Measurements from ENCODE around the gene PAX4.
"Not testable (repeated sequence)": the region's sequence is repeated elsewhere in the genome, so short reads cannot be mapped to it uniquely, and the experiment has no call there.

Gene PAX4

DNA sequence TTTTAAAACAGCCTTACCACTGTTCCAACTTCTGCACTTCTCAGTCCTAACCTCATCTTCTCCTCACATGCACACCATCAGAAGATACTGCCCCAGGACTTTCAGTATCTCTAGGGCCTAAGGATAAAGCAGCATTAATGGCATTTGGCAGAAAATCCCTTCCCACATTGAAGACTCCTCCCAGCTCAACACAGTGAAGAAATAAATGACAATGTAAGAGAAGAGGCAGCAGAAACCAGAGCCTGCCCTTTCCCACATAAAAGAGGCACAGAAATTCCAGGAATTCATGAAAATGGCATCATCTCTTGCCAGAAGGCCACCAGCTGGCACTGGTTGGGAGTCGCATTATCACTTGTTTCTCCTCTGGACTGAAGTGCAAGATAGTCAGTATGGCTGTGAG lies 36.2 kb downstream of the PAX4 start:
- no peaks in the 10 kb centered on the region for H3K9me3 ChIP-seq (ENCODE audit: control insufficient read depth, low read depth, low read length)
- peaks cover 10% of the 10 kb centered on the region for H3K27me3 ChIP-seq (ENCODE audit: control insufficient read depth, insufficient read depth, low read length)
- H3K27ac ChIP-seq (ENCODE audit: low read length) = no peak overlapping the region
- peaks cover 18% of the 10 kb centered on the region for H3K36me3 ChIP-seq (ENCODE audit: control insufficient read depth, low read depth, low read length)
- H3K4me1 ChIP-seq (ENCODE audit: control insufficient read depth, low read depth, low read length) = peaks cover 4% of the 10 kb centered on the region
- H3K4me3 ChIP-seq (ENCODE audit: low read length) = no peak overlapping the region
- H3K9ac ChIP-seq (ENCODE audit: low read length) = no peak overlapping the region

- Histone ChIP-seq H3K9me3 (ENCODE audit: control insufficient read depth, low read depth, low read length) (no peaks in the 10 kb centered on the region), H3K4me1 (ENCODE audit: control insufficient read depth, low read depth, low read length) (peaks cover 4% of the 10 kb centered on the region), H3K27ac (ENCODE audit: low read length) (no peak overlapping the region), H3K36me3 (ENCODE audit: control insufficient read depth, low read depth, low read length) (peaks cover 18% of the 10 kb centered on the region), H3K4me3 (ENCODE audit: low read length) (no peak overlapping the region), H3K27me3 (ENCODE audit: control insufficient read depth, insufficient read depth, low read length) (no peaks in the 10 kb centered on the region), H3K9ac (ENCODE audit: low read length) (no peak overlapping the region)
Observed at GRCh38 chr7:127580612-127581011, 37.3 kb downstream of the PAX4 start.

GRCh38 chr7:127578711-127579275 lies 39.1 kb downstream of the PAX4 start:
- no peak overlapping the region for H3K27ac ChIP-seq (ENCODE audit: low read length)
- H3K9me3 ChIP-seq (ENCODE audit: control insufficient read depth, low read depth, low read length) = no peaks in the 10 kb centered on the region
- H3K27me3 ChIP-seq (ENCODE audit: control insufficient read depth, insufficient read depth, low read length) = no peaks in the 10 kb centered on the region
- no peak overlapping the region for H3K4me3 ChIP-seq (ENCODE audit: low read length)
- H3K9ac ChIP-seq (ENCODE audit: low read length) = no peak overlapping the region
- peaks cover 18% of the 10 kb centered on the region for H3K36me3 ChIP-seq (ENCODE audit: control insufficient read depth, low read depth, low read length)
- no peaks in the 10 kb centered on the region for H3K4me1 ChIP-seq (ENCODE audit: control insufficient read depth, low read depth, low read length)

DNA sequence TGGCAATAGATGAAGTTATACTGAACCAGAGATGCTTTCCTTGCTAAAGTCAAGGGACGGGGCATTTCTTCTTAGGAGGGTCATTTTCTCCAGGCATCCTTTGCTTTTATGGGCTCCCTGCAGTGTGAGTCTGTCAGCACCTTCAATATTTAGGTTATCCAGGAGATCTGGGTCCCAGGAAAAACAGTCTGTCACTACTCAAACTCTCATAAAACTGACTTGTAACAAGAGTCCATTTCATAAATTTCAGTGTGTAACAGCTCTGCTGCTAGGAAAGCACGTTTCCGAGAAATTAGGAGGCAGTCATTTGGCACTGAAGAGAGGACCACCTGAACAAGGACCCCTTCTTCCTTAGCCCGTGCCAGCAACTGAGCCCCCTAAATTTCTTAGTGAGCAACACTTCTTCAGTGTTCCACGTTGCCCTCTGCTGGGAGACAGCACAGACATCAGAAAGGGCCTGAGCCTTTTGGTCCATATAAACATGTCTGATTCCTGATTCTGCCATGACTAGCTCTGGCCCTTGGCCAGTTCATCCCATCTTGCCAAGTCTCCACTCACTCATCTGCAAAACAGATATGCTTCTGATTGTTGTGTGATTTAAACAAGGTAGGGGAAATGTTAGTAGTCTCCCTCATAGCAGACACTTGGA lies 39.8 kb downstream of the PAX4 start:
- Histone ChIP-seq H3K9me3 (ENCODE audit: control insufficient read depth, low read depth, low read length) (no peaks in the 10 kb centered on the region), H3K9ac (ENCODE audit: low read length) (no peak overlapping the region), H3K4me3 (ENCODE audit: low read length) (no peak overlapping the region), H3K27me3 (ENCODE audit: control insufficient read depth, insufficient read depth, low read length) (no peaks in the 10 kb centered on the region), H3K27ac (ENCODE audit: low read length) (no peak overlapping the region), H3K36me3 (ENCODE audit: control insufficient read depth, low read depth, low read length) (peaks cover 18% of the 10 kb centered on the region), H3K4me1 (ENCODE audit: control insufficient read depth, low read depth, low read length) (no peaks in the 10 kb centered on the region)

GRCh38 chr7:127571741-127572505 lies 46.0 kb downstream of the PAX4 start:
- no peaks in the 10 kb centered on the region for H3K4me1 ChIP-seq (ENCODE audit: control insufficient read depth, low read depth, low read length)
- H3K36me3 ChIP-seq (ENCODE audit: control insufficient read depth, low read depth, low read length) = no peaks in the 10 kb centered on the region
- no peaks in the 10 kb centered on the region for H3K9me3 ChIP-seq (ENCODE audit: control insufficient read depth, low read depth, low read length)
- no peak overlapping the region for H3K9ac ChIP-seq (ENCODE audit: low read length)
- H3K27ac ChIP-seq (ENCODE audit: low read length) = no peak overlapping the region
- no peak overlapping the region for H3K4me3 ChIP-seq (ENCODE audit: low read length)
- no peaks in the 10 kb centered on the region for H3K27me3 ChIP-seq (ENCODE audit: control insufficient read depth, insufficient read depth, low read length)

DNA sequence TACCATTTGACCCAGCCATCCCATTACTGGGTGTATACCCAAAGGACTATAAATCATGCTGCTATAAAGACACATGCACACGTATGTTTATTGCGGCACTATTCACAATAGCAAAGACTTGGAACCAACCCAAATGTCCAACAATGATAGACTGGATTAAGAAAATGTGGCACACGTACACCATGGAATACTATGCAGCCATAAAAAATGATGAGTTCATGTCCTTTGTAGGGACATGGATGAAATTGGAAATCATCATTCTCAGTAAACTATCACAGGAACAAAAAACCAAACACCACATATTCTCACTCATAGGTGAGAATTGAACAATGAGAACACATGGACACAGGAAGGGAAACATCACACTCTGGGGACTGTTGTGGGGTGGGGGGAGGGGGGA lies 49.9 kb downstream of the PAX4 start:
- not testable (repeated sequence) for H3K9ac ChIP-seq (ENCODE audit: low read length); H3K27ac ChIP-seq (ENCODE audit: low read length); H3K27me3 ChIP-seq (ENCODE audit: control insufficient read depth, insufficient read depth, low read length); H3K36me3 ChIP-seq (ENCODE audit: control insufficient read depth, low read depth, low read length); H3K9me3 ChIP-seq (ENCODE audit: control insufficient read depth, low read depth, low read length); H3K4me1 ChIP-seq (ENCODE audit: control insufficient read depth, low read depth, low read length); H3K4me3 ChIP-seq (ENCODE audit: low read length)

DNA sequence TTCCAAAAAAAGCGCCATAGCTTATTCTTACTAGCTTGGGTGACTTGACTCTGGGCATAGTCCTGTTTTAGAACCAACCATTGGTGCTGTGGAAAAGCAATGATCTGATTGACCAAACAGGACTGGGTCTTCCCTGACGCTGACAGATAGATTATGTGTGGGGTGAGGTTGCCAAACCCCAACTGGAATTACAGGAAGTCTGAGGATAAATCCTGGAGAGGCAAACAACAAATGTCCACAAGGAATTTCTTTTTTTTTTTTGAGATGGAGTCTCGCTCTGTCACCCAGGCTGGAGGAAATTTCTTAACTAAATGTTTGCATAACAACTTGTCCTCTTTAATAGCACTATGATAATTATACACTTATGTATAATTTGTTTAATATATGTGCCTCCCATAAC lies 51.7 kb downstream of the PAX4 start:
- Histone ChIP-seq H3K9ac (ENCODE audit: low read length) (no peak overlapping the region), H3K27ac (ENCODE audit: low read length) (no peak overlapping the region), H3K4me3 (ENCODE audit: low read length) (no peak overlapping the region)

More for the DNA sequence above, 51.7 kb downstream of the PAX4 start:
- no peaks in the 10 kb centered on the region for H3K27me3 ChIP-seq (ENCODE audit: control insufficient read depth, insufficient read depth, low read length)
- no peaks in the 10 kb centered on the region for H3K4me1 ChIP-seq (ENCODE audit: control insufficient read depth, low read depth, low read length)
- no peaks in the 10 kb centered on the region for H3K36me3 ChIP-seq (ENCODE audit: control insufficient read depth, low read depth, low read length)
- no peaks in the 10 kb centered on the region for H3K9me3 ChIP-seq (ENCODE audit: control insufficient read depth, low read depth, low read length)
